ENCODE results near the gene CCDC66.

CCDC66 gene

GRCh38 chr3:56629047-56629446, 72.1 kb downstream of the CCDC66 start:
- no peak overlapping the region for H4K91ac ChIP-seq (ENCODE audit: low read depth, low read length, poor library complexity)
- H3K4me1 ChIP-seq (ENCODE audit: control insufficient read depth in 2 of 2, insufficient read depth in 1 of 2, low read depth in 1 of 2, low read length in 2 of 2) = peaks cover 0 to 2% of the 10 kb centered on the region in 2 donors
- H2AFZ ChIP-seq (ENCODE audit: low read length) = no peak overlapping the region
- no peak overlapping the region for H2AK5ac ChIP-seq (ENCODE audit: low read depth, low read length)
- H3K9me3 ChIP-seq (replicated peaks in 1 of 2; ENCODE audit: control insufficient read depth in 2 of 2, insufficient read depth in 1 of 2, low read depth in 1 of 2, low read length in 2 of 2) = no peaks in the 10 kb centered on the region
- no peak overlapping the region for H3K14ac ChIP-seq (ENCODE audit: low read length)
- peaks cover 8 to 87% of the 10 kb centered on the region in 2 donors for H3K36me3 ChIP-seq (replicated peaks in 1 of 2; ENCODE audit: control insufficient read depth in 2 of 2, insufficient read depth in 2 of 2, low read length in 2 of 2)
- H2BK12ac ChIP-seq (ENCODE audit: low read length) = no peak overlapping the region
- H3K23ac ChIP-seq (ENCODE audit: low read depth, low read length, poor library complexity) = no peak overlapping the region
- no peak overlapping the region for H2BK120ac ChIP-seq (ENCODE audit: low read depth, low read length)
- DNase-seq (ENCODE audit: low spot score) = no peak
- H3K9ac ChIP-seq (ENCODE audit: low read depth, low read length, poor library complexity) = no peak overlapping the region
- H3K27ac ChIP-seq (replicated peaks; ENCODE audit: low read length) = no peak overlapping the region
- H2BK5ac ChIP-seq (ENCODE audit: low read length) = no peak overlapping the region
- H3K4me3 ChIP-seq (ENCODE audit: low read length in 2 of 2) = no peak overlapping the region
- H3K4ac ChIP-seq (ENCODE audit: low read length) = no peak overlapping the region
- no peaks in the 10 kb centered on the region for H3K27me3 ChIP-seq (ENCODE audit: control insufficient read depth in 3 of 3, insufficient read depth in 3 of 3, low read depth in 1 of 3, low read length in 3 of 3)
- H3K18ac ChIP-seq (ENCODE audit: low read length) = no peak overlapping the region
- H4K8ac ChIP-seq (ENCODE audit: low read depth, low read length) = no peak overlapping the region
- H3K4me2 ChIP-seq (ENCODE audit: insufficient read depth, low read length, poor library complexity, severe bottlenecking) = no peak overlapping the region
- no CpG with 5 or more reads among the region's 2 CpGs for WGBS, 2 donors (ENCODE audit: extremely low coverage in 2 of 2, insufficient read length in 2 of 2, insufficient replicate concordance in 1 of 2)
- no peak overlapping the region for H2BK15ac ChIP-seq (ENCODE audit: low read length)
- no peaks in the 10 kb centered on the region for H3K79me1 ChIP-seq (ENCODE audit: low read depth, low read length)

DNA sequence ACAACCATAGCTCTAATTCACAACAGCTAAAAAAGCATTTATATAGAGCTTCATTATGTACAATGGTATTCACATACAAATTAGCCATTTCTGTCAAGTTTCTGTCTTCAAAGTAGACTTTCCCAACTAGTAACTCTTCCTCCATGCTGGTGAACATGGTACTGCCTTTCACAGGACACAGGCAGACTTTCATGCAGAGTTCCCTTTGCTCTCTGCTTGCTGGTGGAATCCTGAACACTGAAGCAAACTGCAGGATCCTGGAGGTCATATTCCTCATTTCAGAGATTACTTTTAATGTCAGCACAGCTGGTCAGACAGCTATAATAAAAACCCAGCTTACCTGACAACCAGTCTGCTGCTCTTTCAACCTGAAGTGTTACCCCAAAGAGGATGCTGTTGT, 72.5 kb downstream of the CCDC66 start:
- Histone ChIP-seq H3K4me3 (ENCODE audit: low read length in 2 of 2) (no peak overlapping the region), H3K36me3 (replicated peaks in 1 of 2; ENCODE audit: control insufficient read depth in 2 of 2, insufficient read depth in 2 of 2, low read length in 2 of 2) (peaks cover 8 to 87% of the 10 kb centered on the region in 2 donors)

DNA sequence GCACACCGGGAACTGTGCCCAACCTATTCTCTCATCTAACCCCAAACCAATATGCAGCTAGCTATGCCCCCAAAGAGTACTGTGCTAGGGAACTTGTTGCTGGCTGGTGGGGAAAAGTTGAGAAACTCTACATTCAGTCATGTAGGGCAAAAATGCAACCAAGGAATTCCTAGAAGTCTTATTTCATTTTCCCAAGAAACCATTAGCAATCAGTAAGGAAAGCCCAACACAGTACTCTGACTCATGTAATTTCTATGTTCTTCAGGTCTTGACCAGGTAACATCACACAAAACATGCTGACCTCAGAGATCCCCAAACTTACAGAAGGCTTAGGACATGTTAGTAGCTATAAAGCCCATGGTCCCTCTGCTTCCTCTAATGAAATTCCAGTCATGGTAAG, 74.0 kb downstream of the CCDC66 start:
- H2AK5ac ChIP-seq (ENCODE audit: low read depth, low read length) = no peak overlapping the region
- no peak overlapping the region for H3K9ac ChIP-seq (ENCODE audit: low read depth, low read length, poor library complexity)
- H3K4me1 ChIP-seq (ENCODE audit: control insufficient read depth in 2 of 2, insufficient read depth in 1 of 2, low read depth in 1 of 2, low read length in 2 of 2) = peaks cover 0 to 2% of the 10 kb centered on the region in 2 donors
- H3K23ac ChIP-seq (ENCODE audit: low read depth, low read length, poor library complexity) = no peak overlapping the region
- no peak overlapping the region for H2AFZ ChIP-seq (ENCODE audit: low read length)
- no peaks in the 10 kb centered on the region for H3K27me3 ChIP-seq (ENCODE audit: control insufficient read depth in 3 of 3, insufficient read depth in 3 of 3, low read depth in 1 of 3, low read length in 3 of 3)
- no peak overlapping the region for H4K91ac ChIP-seq (ENCODE audit: low read depth, low read length, poor library complexity)
- H3K27ac ChIP-seq (replicated peaks; ENCODE audit: low read length) = no peak overlapping the region
- no CpG with 5 or more reads among the region's 1 CpG for WGBS, 2 donors (ENCODE audit: extremely low coverage in 2 of 2, insufficient read length in 2 of 2, insufficient replicate concordance in 1 of 2)
- H3K4ac ChIP-seq (ENCODE audit: low read length) = no peak overlapping the region
- no peak overlapping the region for H2BK15ac ChIP-seq (ENCODE audit: low read length)
- H4K8ac ChIP-seq (ENCODE audit: low read depth, low read length) = no peak overlapping the region
- no peak overlapping the region for H3K18ac ChIP-seq (ENCODE audit: low read length)
- H3K14ac ChIP-seq (ENCODE audit: low read length) = no peak overlapping the region
- no peaks in the 10 kb centered on the region for H3K9me3 ChIP-seq (replicated peaks in 1 of 2; ENCODE audit: control insufficient read depth in 2 of 2, insufficient read depth in 1 of 2, low read depth in 1 of 2, low read length in 2 of 2)
- no peaks in the 10 kb centered on the region for H3K79me1 ChIP-seq (ENCODE audit: low read depth, low read length)
- no peak overlapping the region for H2BK12ac ChIP-seq (ENCODE audit: low read length)
- H3K4me3 ChIP-seq (ENCODE audit: low read length in 2 of 2) = no peak overlapping the region
- no peak overlapping the region for H2BK120ac ChIP-seq (ENCODE audit: low read depth, low read length)
- H3K36me3 ChIP-seq (replicated peaks in 1 of 2; ENCODE audit: control insufficient read depth in 2 of 2, insufficient read depth in 2 of 2, low read length in 2 of 2) = peaks cover 3 to 87% of the 10 kb centered on the region in 2 donors
- H2BK5ac ChIP-seq (ENCODE audit: low read length) = no peak overlapping the region
- DNase-seq (ENCODE audit: low spot score) = no peak
- no peak overlapping the region for H3K4me2 ChIP-seq (ENCODE audit: insufficient read depth, low read length, poor library complexity, severe bottlenecking)

More for the DNA sequence above, 72.5 kb downstream of the CCDC66 start:
- Histone ChIP-seq H3K27ac (replicated peaks; ENCODE audit: low read length) (no peak overlapping the region), H3K4me1 (ENCODE audit: control insufficient read depth in 2 of 2, insufficient read depth in 1 of 2, low read depth in 1 of 2, low read length in 2 of 2) (peaks cover 0 to 2% of the 10 kb centered on the region in 2 donors), H2BK120ac (ENCODE audit: low read depth, low read length) (no peak overlapping the region), H3K27me3 (ENCODE audit: control insufficient read depth in 3 of 3, insufficient read depth in 3 of 3, low read depth in 1 of 3, low read length in 3 of 3) (no peaks in the 10 kb centered on the region), H3K14ac (ENCODE audit: low read length) (no peak overlapping the region), H2BK15ac (ENCODE audit: low read length) (no peak overlapping the region), H3K4me2 (ENCODE audit: insufficient read depth, low read length, poor library complexity, severe bottlenecking) (no peak overlapping the region), H2BK12ac (ENCODE audit: low read length) (no peak overlapping the region), H2BK5ac (ENCODE audit: low read length) (no peak overlapping the region), H2AFZ (ENCODE audit: low read length) (no peak overlapping the region), H3K4ac (ENCODE audit: low read length) (no peak overlapping the region), H3K9ac (ENCODE audit: low read depth, low read length, poor library complexity) (no peak overlapping the region), H3K9me3 (replicated peaks in 1 of 2; ENCODE audit: control insufficient read depth in 2 of 2, insufficient read depth in 1 of 2, low read depth in 1 of 2, low read length in 2 of 2) (no peaks in the 10 kb centered on the region), H3K79me1 (ENCODE audit: low read depth, low read length) (no peaks in the 10 kb centered on the region), H4K8ac (ENCODE audit: low read depth, low read length) (no peak overlapping the region), H2AK5ac (ENCODE audit: low read depth, low read length) (no peak overlapping the region), H4K91ac (ENCODE audit: low read depth, low read length, poor library complexity) (no peak overlapping the region), H3K23ac (ENCODE audit: low read depth, low read length, poor library complexity) (no peak overlapping the region), H3K18ac (ENCODE audit: low read length) (no peak overlapping the region)
- DNase-seq (ENCODE audit: low spot score) = no peak

DNA sequence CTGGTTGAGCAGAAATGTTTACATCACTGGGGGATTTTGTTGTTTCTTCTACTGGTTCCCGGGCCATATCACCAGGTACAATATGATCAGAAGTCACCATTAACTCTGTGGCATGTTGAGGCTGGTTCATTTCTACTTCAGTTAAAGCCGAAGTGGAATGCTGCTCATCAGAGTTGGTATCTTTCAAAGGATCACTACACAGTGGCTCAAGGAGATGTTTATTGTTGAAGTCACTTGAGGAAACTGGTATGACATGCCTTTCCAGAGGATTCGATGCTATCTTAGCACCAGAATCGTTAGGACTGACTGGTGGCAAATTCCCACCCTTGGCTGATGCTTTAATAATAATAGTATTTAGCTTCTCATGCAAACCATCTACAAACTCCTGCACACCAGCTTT, 76.2 kb downstream of the CCDC66 start:
- H3K4ac ChIP-seq (ENCODE audit: low read length) = no peak overlapping the region
- H3K36me3 ChIP-seq (replicated peaks in 1 of 2; ENCODE audit: control insufficient read depth in 2 of 2, insufficient read depth in 2 of 2, low read length in 2 of 2) = peaks cover 3 to 87% of the 10 kb centered on the region in 2 donors
- no peak overlapping the region for H2BK15ac ChIP-seq (ENCODE audit: low read length)
- no peak overlapping the region for H3K27ac ChIP-seq (replicated peaks; ENCODE audit: low read length)
- no CpG with 5 or more reads among the region's 4 CpGs for WGBS, 2 donors (ENCODE audit: extremely low coverage in 2 of 2, insufficient read length in 2 of 2, insufficient replicate concordance in 1 of 2)
- H4K91ac ChIP-seq (ENCODE audit: low read depth, low read length, poor library complexity) = no peak overlapping the region
- H3K23ac ChIP-seq (ENCODE audit: low read depth, low read length, poor library complexity) = no peak overlapping the region
- H2BK12ac ChIP-seq (ENCODE audit: low read length) = no peak overlapping the region
- no peak overlapping the region for H3K4me3 ChIP-seq (ENCODE audit: low read length in 2 of 2)
- no peak for DNase-seq (ENCODE audit: low spot score)
- no peaks in the 10 kb centered on the region for H3K9me3 ChIP-seq (replicated peaks in 1 of 2; ENCODE audit: control insufficient read depth in 2 of 2, insufficient read depth in 1 of 2, low read depth in 1 of 2, low read length in 2 of 2)
- H2AK5ac ChIP-seq (ENCODE audit: low read depth, low read length) = no peak overlapping the region
- H3K79me1 ChIP-seq (ENCODE audit: low read depth, low read length) = no peaks in the 10 kb centered on the region
- H3K4me2 ChIP-seq (ENCODE audit: insufficient read depth, low read length, poor library complexity, severe bottlenecking) = no peak overlapping the region
- no peak overlapping the region for H2AFZ ChIP-seq (ENCODE audit: low read length)
- peaks cover 0 to 2% of the 10 kb centered on the region in 2 donors for H3K4me1 ChIP-seq (ENCODE audit: control insufficient read depth in 2 of 2, insufficient read depth in 1 of 2, low read depth in 1 of 2, low read length in 2 of 2)
- no peak overlapping the region for H3K18ac ChIP-seq (ENCODE audit: low read length)
- H4K8ac ChIP-seq (ENCODE audit: low read depth, low read length) = no peak overlapping the region
- H2BK5ac ChIP-seq (ENCODE audit: low read length) = no peak overlapping the region
- H3K27me3 ChIP-seq (ENCODE audit: control insufficient read depth in 3 of 3, insufficient read depth in 3 of 3, low read depth in 1 of 3, low read length in 3 of 3) = no peaks in the 10 kb centered on the region
- H3K9ac ChIP-seq (ENCODE audit: low read depth, low read length, poor library complexity) = no peak overlapping the region
- no peak overlapping the region for H3K14ac ChIP-seq (ENCODE audit: low read length)
- H2BK120ac ChIP-seq (ENCODE audit: low read depth, low read length) = no peak overlapping the region

Measured in neuronal stem cell (in vitro differentiated cells).